T-cell (primary cell): ENCODE data around the gene PCBP1. TPM values are rescaled to one million over a fixed set of nuclear protein-coding genes. Genes with fewer than 3 reads are reported as not detected.

Experiments
- ATAC-seq, 4 experiments: fragments of 200-7000 bp in 3 of 4; fragments of 150-1000 bp in 1 of 4; cut with Tn5 transposase; replicated peaks in 1 of 4; 1 replicate in 3 of 4; 2 replicates in 1 of 4; pipeline ENCODE4 v1.10.0; 2021; ENCODE audit warnings: moderate library complexity in 3 of 4, mild to moderate bottlenecking in 2 of 4, moderate number of reproducible peaks in 1 of 4
- CTCF ChIA-PET, 2 donors: fragments of 300-600 bp; sonication (Branson Sonifier 250); formaldehyde crosslinking; loops; one replicate each; lab custom pipeline; 2022; ENCODE audit warnings: antibody characterized with exemption in 2 of 2; lab: Charles Lee
- POLR2A ChIA-PET, 2 donors: fragments of 300-600 bp; sonication (Branson Sonifier 250); formaldehyde crosslinking; loops; one replicate each; lab custom pipeline; 2022; ENCODE audit warnings: antibody characterized with exemption in 2 of 2; lab: Charles Lee
- DNase-seq, 35 experiments: peaks; one replicate each; pipeline versions ENCODE4 v3.0.0 to v3.0.0-alpha.2; 2013 to 2023
- H3K27ac ChIP-seq: one replicate; pipeline ENCODE4 v1.5.1; 2013; ENCODE audit warnings: low read length
- H3K27me3 ChIP-seq, 2 experiments: replicated peaks in 1 of 2; 1 replicate in 1 of 2; 2 replicates in 1 of 2; pipeline versions ENCODE4 v1.6.1 to v1.7.0; 2013; ENCODE audit warnings: low read length in 1 of 2, mixed read lengths in 1 of 2; ENCODE audit not compliant: control insufficient read depth in 2 of 2, insufficient read depth in 2 of 2; ENCODE audit errors: extremely low read depth in 1 of 2
- H3K36me3 ChIP-seq, 2 donors: 1 replicate in 1 of 2; 2 replicates in 1 of 2; pipeline versions ENCODE4 v1.6.1 to v1.7.0; 2013; ENCODE audit warnings: low read length in 1 of 2; ENCODE audit not compliant: control insufficient read depth in 2 of 2, insufficient read depth in 1 of 2; ENCODE audit errors: extremely low read depth in 1 of 2
- H3K4me1 ChIP-seq, 2 experiments: 1 replicate in 1 of 2; 2 replicates in 1 of 2; pipeline versions ENCODE4 v1.6.1 to v1.7.0; 2013; ENCODE audit warnings: low read length in 2 of 2, mixed read lengths in 1 of 2; ENCODE audit not compliant: insufficient read depth in 2 of 2, control insufficient read depth in 1 of 2; ENCODE audit errors: extremely low read depth in 1 of 2
- H3K4me3 ChIP-seq, 2 donors: 1 replicate in 1 of 2; 2 replicates in 1 of 2; pipeline versions ENCODE4 v1.5.1 to v1.7.0; 2013; ENCODE audit warnings: mild to moderate bottlenecking in 2 of 2, low read length in 1 of 2, moderate library complexity in 1 of 2; ENCODE audit not compliant: control insufficient read depth in 1 of 2; ENCODE audit errors: extremely low read depth in 1 of 2
- H3K9me3 ChIP-seq: 2 replicates; pipeline ENCODE4 v1.7.0; 2013
- H3K27ac Mint-ChIP-seq, 2 donors: one replicate each; pipeline ENCODE4 v1.8.0; 2020 to 2021; ENCODE audit warnings: mild to moderate bottlenecking in 2 of 2, mixed read lengths in 2 of 2
- H3K27me3 Mint-ChIP-seq, 2 donors: one replicate each; pipeline ENCODE4 v1.8.0; 2021 to 2022; ENCODE audit warnings: mixed read lengths in 2 of 2
- H3K36me3 Mint-ChIP-seq: one replicate; pipeline ENCODE4 v1.8.0; 2021; ENCODE audit warnings: mixed read lengths
- H3K4me1 Mint-ChIP-seq, 3 donors: one replicate each; pipeline ENCODE4 v1.8.0; 2020 to 2022; ENCODE audit warnings: mixed read lengths in 3 of 3, mild to moderate bottlenecking in 1 of 3
- H3K4me3 Mint-ChIP-seq, 3 donors: one replicate each; pipeline ENCODE4 v1.8.0; 2020 to 2022; ENCODE audit warnings: mild to moderate bottlenecking in 3 of 3, mixed read lengths in 3 of 3, moderate library complexity in 3 of 3
- H3K9me3 Mint-ChIP-seq, 3 donors: one replicate each; pipeline ENCODE4 v1.8.0; 2020 to 2022; ENCODE audit warnings: mixed read lengths in 3 of 3
- WGBS: methylation state at CpG from one replicate; pipeline ENCODE4 v1.1.5; 2013; ENCODE audit warnings: missing lambda C conversion rate; ENCODE audit not compliant: insufficient coverage; 5-methylcytosine and 5-hydroxymethylcytosine counted together
- total RNA-seq, 35 experiments: library from RNA in 6 of 35; stranded (reverse) in 6 of 35; fragments of 120-200 nt in 1 of 35; gene quantifications; one replicate each; pipeline versions ENCODE4 v1.2.1 to v1.2.4 and lab custom pipeline; 2013 to 2026

Gene PCBP1
- total RNA-seq, 5 donors from 2014 or later (not counting 1 experiment from before 2014, with no cell fraction given) = 303 to 431 (median 386) TPM

GRCh38 chr2:70083344-70084156, 3.7 kb upstream of the PCBP1 start:
- Mint-ChIP-seq H3K9me3 (no peaks in the 10 kb centered on the region), H3K4me1 (peaks cover 50 to 64% (median 56%) of the 10 kb centered on the region in 3 donors), H3K36me3 (peaks cover 47% of the 10 kb centered on the region), H3K27me3 (no peaks in the 10 kb centered on the region), H3K4me3 (peak overlapping the region; percentile 15 to 95 (median 38)), H3K27ac (peak overlapping the region; percentile 100)
- DNase-seq (peak in 1 of 35 experiments; percentile 27), ATAC-seq (no peak)
- Histone ChIP-seq H3K27ac (peak overlapping the region; percentile 100), H3K4me1 (peaks cover 29 to 46% of the 10 kb centered on the region in 2 experiments), H3K36me3 (peaks cover 0 to 48% of the 10 kb centered on the region in 2 donors), H3K27me3 (no peaks in the 10 kb centered on the region), H3K9me3 (no peaks in the 10 kb centered on the region), H3K4me3 (no peak overlapping the region)
- ChIA-PET CTCF (interaction anchor here (0.7 to 5.7 kb wide), 3 partner anchors 13 to 170 kb away, joined by 5 to 51 read pairs (median 7); no protein-coding TSS in a partner anchor), POLR2A (interaction anchor here (0.6 to 2.2 kb wide), 3 partner anchors 45 to 50 kb away, joined by 3 to 18 read pairs (median 3); no protein-coding TSS in a partner anchor)
- WGBS = 80% methylated on average over 1 of the region's 8 CpGs

DNA sequence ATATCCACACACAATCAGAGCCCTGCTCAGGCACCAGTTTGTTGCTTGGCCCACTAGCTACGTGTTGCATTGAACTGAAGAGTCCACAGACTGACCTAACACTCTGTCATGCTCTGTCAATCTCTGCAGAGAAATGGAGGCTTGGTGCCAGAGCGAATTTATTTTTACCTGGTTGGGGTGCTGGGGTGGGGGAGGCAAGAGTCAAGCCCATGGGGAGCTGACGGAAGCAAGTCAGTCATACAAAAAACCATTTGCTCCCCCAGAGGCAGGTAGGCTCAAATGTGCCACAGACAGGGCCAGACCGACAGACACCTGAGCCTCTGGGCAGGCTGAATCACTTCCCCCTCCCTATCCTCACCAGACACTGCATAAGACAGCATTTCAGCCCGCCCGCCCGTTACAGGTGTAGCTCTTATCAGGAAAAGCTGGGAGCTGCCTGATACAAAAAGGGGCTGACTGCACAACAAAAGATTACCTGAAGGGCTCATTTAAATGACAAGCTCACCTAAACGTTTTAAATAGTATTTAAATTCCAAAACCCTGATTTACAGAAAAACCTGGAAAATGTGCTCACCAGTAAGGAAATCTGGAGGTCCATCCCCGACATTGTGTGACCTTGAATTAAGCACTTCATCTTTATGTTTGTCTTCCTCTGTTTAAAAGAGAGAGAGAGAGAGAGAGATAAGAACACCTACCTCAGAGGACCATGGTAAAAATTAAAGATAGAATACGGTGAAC, 2.1 kb upstream of the PCBP1 start:
- Mint-ChIP-seq H3K27ac (peak overlapping the region; percentile 100), H3K27me3 (no peaks in the 10 kb centered on the region), H3K4me1 (peaks cover 46 to 62% (median 58%) of the 10 kb centered on the region in 3 donors), H3K36me3 (peaks cover 46% of the 10 kb centered on the region), H3K9me3 (no peaks in the 10 kb centered on the region), H3K4me3 (peak overlapping the region; percentile 95 to 97 (median 95))
- ChIA-PET POLR2A (interaction anchor here (0.6 to 2.2 kb wide), 13 partner anchors 12 to 1257 kb away, joined by 3 to 18 read pairs (median 7); partner anchors contain the start of gene MXD1 (in 2 of the 2)), CTCF (interaction anchor here (0.7 to 5.7 kb wide), 10 partner anchors 10 to 171 kb away, joined by 3 to 51 read pairs (median 4); partner anchors contain the start of gene MXD1 (in 1 of the 2))
- no peaks in the 10 kb centered on the region for H3K9me3 ChIP-seq
- H3K36me3 ChIP-seq = peaks cover 0 to 38% of the 10 kb centered on the region in 2 donors
- peaks cover 35 to 59% of the 10 kb centered on the region in 2 experiments for H3K4me1 ChIP-seq
- peak overlapping the region; percentile 100 for H3K27ac ChIP-seq
- no peaks in the 10 kb centered on the region for H3K27me3 ChIP-seq
- H3K4me3 ChIP-seq = peak overlapping the region; percentile 2 to 97
- WGBS = 0% methylated on average over 4 of the region's 10 CpGs
- ATAC-seq = peak; percentile 7 to 31 (median 19)
- peak in 33 of 35 experiments; percentile 16 to 79 (median 47) for DNase-seq

GRCh38 chr2:70085711-70086277, 1.5 kb upstream of the PCBP1 start:
- H3K27ac Mint-ChIP-seq = peak overlapping the region; percentile 100
- ChIA-PET CTCF (interaction anchor here (0.7 to 5.7 kb wide), 8 partner anchors 13 to 171 kb away, joined by 3 to 51 read pairs (median 5); partner anchors contain the start of gene MXD1 (in 1 of the 2)), POLR2A (interaction anchor here (0.6 to 2.2 kb wide), 12 partner anchors 15 to 1258 kb away, joined by 3 to 18 read pairs (median 6); partner anchors contain the start of gene MXD1 (in 2 of the 2))
- DNase-seq (peak in 3 of 35 experiments; percentile 28 to 51 (median 29)), ATAC-seq (no peak)
- peak overlapping the region; percentile 95 to 97 (median 95) for H3K4me3 Mint-ChIP-seq
- peak overlapping the region; percentile 100 for H3K27ac ChIP-seq
- 2% methylated on average over 13 of the region's 22 CpGs for WGBS
- peaks cover 41 to 64% of the 10 kb centered on the region in 2 experiments for H3K4me1 ChIP-seq
- H3K9me3 ChIP-seq = no peaks in the 10 kb centered on the region
- no peaks in the 10 kb centered on the region for H3K27me3 ChIP-seq
- H3K9me3 Mint-ChIP-seq = no peaks in the 10 kb centered on the region
- H3K36me3 Mint-ChIP-seq = peaks cover 47% of the 10 kb centered on the region
- H3K27me3 Mint-ChIP-seq = no peaks in the 10 kb centered on the region
- H3K4me1 Mint-ChIP-seq = peaks cover 47 to 66% (median 59%) of the 10 kb centered on the region in 3 donors
- peaks cover 0 to 32% of the 10 kb centered on the region in 2 donors for H3K36me3 ChIP-seq
- peak overlapping the region; percentile 52 to 97 for H3K4me3 ChIP-seq

DNA sequence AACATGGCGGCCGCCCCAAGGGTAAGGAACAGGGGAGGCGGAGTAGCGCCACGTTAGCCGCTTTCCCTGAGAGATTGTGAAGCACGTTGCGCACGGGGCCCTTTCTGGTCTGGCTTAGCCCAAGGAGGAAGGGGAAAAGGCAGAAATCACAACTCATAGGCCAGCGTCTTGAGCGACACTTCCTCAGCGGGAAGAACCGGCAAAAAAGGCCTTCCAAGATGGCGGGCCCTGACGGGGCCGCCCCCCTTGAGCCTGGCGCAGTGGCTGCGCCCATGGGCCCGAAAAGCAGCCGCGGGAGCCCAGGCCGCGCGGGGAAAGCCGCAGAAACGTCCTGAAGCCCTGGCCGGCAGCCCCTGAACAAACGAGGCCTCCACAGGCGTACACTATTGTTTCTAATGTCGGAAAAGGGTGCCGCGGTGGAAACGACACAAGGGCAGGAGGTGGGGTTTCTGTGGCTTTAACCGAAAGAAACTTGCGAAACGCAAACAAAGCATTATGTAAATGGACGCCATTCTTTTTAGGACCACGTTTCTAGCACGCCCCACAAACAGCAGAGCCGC, 919 bp upstream of the PCBP1 start:
- Histone ChIP-seq H3K9me3 (no peaks in the 10 kb centered on the region), H3K27me3 (no peaks in the 10 kb centered on the region), H3K27ac (peak overlapping the region; percentile 100), H3K4me1 (peaks cover 45 to 66% of the 10 kb centered on the region in 2 experiments), H3K36me3 (peaks cover 0 to 26% of the 10 kb centered on the region in 2 donors), H3K4me3 (peak overlapping the region; percentile 52 to 97)
- Mint-ChIP-seq H3K4me3 (peak overlapping the region; percentile 95 to 97 (median 95)), H3K4me1 (peaks cover 50 to 69% (median 61%) of the 10 kb centered on the region in 3 donors), H3K27me3 (no peaks in the 10 kb centered on the region), H3K9me3 (no peaks in the 10 kb centered on the region), H3K27ac (peak overlapping the region; percentile 100), H3K36me3 (peaks cover 43% of the 10 kb centered on the region)
- POLR2A ChIA-PET = interaction anchor here (0.6 to 2.2 kb wide), 8 partner anchors 15 to 172 kb away, joined by 3 to 18 read pairs (median 6); partner anchors contain the start of gene MXD1 (in 1 of the 2)
- ATAC-seq (peak; percentile 46 to 68 (median 50)), DNase-seq (peak in 32 of 35 experiments; percentile 58 to 90 (median 74))
- WGBS = under 1% methylated on average over 36 of the region's 40 CpGs
- CTCF ChIA-PET = interaction anchor here (0.6 to 5.7 kb wide), 9 partner anchors 15 to 173 kb away, joined by 3 to 51 read pairs (median 4); no protein-coding TSS in a partner anchor

GRCh38 chr2:70087702-70088597, 673 bp downstream of the PCBP1 start:
- POLR2A ChIA-PET = interaction anchor here (0.5 to 1.5 kb wide), 7 partner anchors 22 to 248 kb away, joined by 3 to 6 read pairs (median 5); no protein-coding TSS in a partner anchor
- Mint-ChIP-seq H3K4me1 (peaks cover 57 to 75% (median 64%) of the 10 kb centered on the region in 3 donors), H3K27ac (peak overlapping the region; percentile 97 to 98), H3K4me3 (peak overlapping the region; percentile 95 to 97 (median 95)), H3K9me3 (no peaks in the 10 kb centered on the region), H3K36me3 (peaks cover 40% of the 10 kb centered on the region), H3K27me3 (no peaks in the 10 kb centered on the region)
- WGBS = under 1% methylated on average over 39 of the region's 58 CpGs
- H3K4me1 ChIP-seq = peaks cover 53 to 73% of the 10 kb centered on the region in 2 experiments
- H3K27ac ChIP-seq = peak overlapping the region; percentile 91
- H3K36me3 ChIP-seq = peaks cover 0 to 13% of the 10 kb centered on the region in 2 donors
- peak overlapping the region; percentile 97 for H3K4me3 ChIP-seq
- ATAC-seq (no peak), DNase-seq (peak in 14 of 35 experiments; percentile 6 to 48 (median 28))
- no peaks in the 10 kb centered on the region for H3K9me3 ChIP-seq
- CTCF ChIA-PET = interaction anchor here in 1 of 2 donors (0.6 to 1.6 kb wide), 7 partner anchors 16 to 174 kb away, joined by 3 to 4 read pairs (median 3); no protein-coding TSS in a partner anchor
- no peaks in the 10 kb centered on the region for H3K27me3 ChIP-seq
